Left renal cortex interstitium (tissue), 4 donors: ENCODE results near the gene CHST13. TPM values are rescaled to one million over a fixed set of nuclear protein-coding genes. Genes with fewer than 3 reads are reported as not detected.

Source experiments
- DNase-seq, 4 donors: peaks; one replicate each; pipeline ENCODE4 v3.0.0-alpha.2; 2013; ENCODE audit warnings: low read depth in 4 of 4, low spot score in 2 of 4, missing footprints in 1 of 4
- polyA plus RNA-seq, 4 donors: library from polyadenylated mRNA; unstranded; fragments of 120-200 nt; gene quantifications; one replicate each; pipeline ENCODE4 v1.2.1, GENCODE V29; 2013; ENCODE audit not compliant: insufficient read length in 4 of 4

Gene CHST13
- polyA plus RNA-seq, 4 donors: 4.0 to 6.5 (median 5.2) TPM

GRCh38 chr3:126507886-126508285, 16.1 kb upstream of the CHST13 start:
- no peak for DNase-seq

GRCh38 chr3:126508564-126508964, 15.4 kb upstream of the CHST13 start:
- no peak for DNase-seq

GRCh38 chr3:126509597-126510307, 14.2 kb upstream of the CHST13 start:
- no peak for DNase-seq

GRCh38 chr3:126510308-126510910, 13.5 kb upstream of the CHST13 start:
- no peak for DNase-seq

GRCh38 chr3:126511291-126511690, 12.7 kb upstream of the CHST13 start:
- DNase-seq: no peak

GRCh38 chr3:126512026-126512425, 11.9 kb upstream of the CHST13 start:
- no peak for DNase-seq

- no peak for DNase-seq
Observed at GRCh38 chr3:126512916-126513650, 10.9 kb upstream of the CHST13 start.

- no peak for DNase-seq
Observed at GRCh38 chr3:126514161-126514560, 9.8 kb upstream of the CHST13 start.

GRCh38 chr3:126515066-126515706, 8.8 kb upstream of the CHST13 start:
- DNase-seq: no peak

- DNase-seq: no peak
Observed at GRCh38 chr3:126516152-126516935, 7.6 kb upstream of the CHST13 start.

GRCh38 chr3:126516936-126517290, 7.0 kb upstream of the CHST13 start:
- no peak for DNase-seq

GRCh38 chr3:126517291-126517951, 6.5 kb upstream of the CHST13 start, which contains the start of gene UROC1:
UROC1 (minus strand) TSS chr3:126517773; CDS start chr3:126517719, 54 bp downstream.
- no peak for DNase-seq

GRCh38 chr3:126517986-126518778, 5.8 kb upstream of the CHST13 start:
- DNase-seq: no peak

- no peak for DNase-seq
Observed at GRCh38 chr3:126518779-126519177, 5.2 kb upstream of the CHST13 start.

- no peak for DNase-seq
Observed at GRCh38 chr3:126519506-126520455, 4.2 kb upstream of the CHST13 start.

- no peak for DNase-seq
Observed at GRCh38 chr3:126521122-126521891, 2.6 kb upstream of the CHST13 start.

GRCh38 chr3:126522363-126522788, 1.6 kb upstream of the CHST13 start:
- peak in 1 of 4 donors; percentile 48 for DNase-seq
